ENCODE data around the gene PTGFRN. TPM values are rescaled to one million over a fixed set of nuclear protein-coding genes. Genes with fewer than 3 reads are reported as not detected.
"Not testable (repeated sequence)": the region's sequence is repeated elsewhere in the genome, so short reads cannot be mapped to it uniquely, and the experiment has no call there.

PTGFRN gene
- total RNA-seq, 1 experiment from 2014 or later, result 38.7 TPM

GRCh38 chr1:116972674-116973030 lies 62.9 kb downstream of the PTGFRN start:
- DNase-seq (ENCODE audit: low spot score), result no peak
- Mint-ChIP-seq H3K9me3 (peaks cover 42% of the 10 kb centered on the region), H3K4me3 (no peak overlapping the region), H3K36me3 (peaks cover 56% of the 10 kb centered on the region), H3K27me3 (ENCODE audit: low read depth) (no peaks in the 10 kb centered on the region), H3K27ac (no peak overlapping the region), H3K4me1 (peaks cover 9% of the 10 kb centered on the region)
- no peak for ATAC-seq
- POLR2A ChIA-PET, result no interaction called here
- no peak for TF ChIP-seq KAT7 (CRISPR knock-in tag; IDR thresholded peaks at IDR 0.05; ENCODE audit: borderline replicate concordance)
- TF ChIP-seq RELA (CRISPR knock-in tag; IDR thresholded peaks at IDR 0.05; ENCODE audit: borderline replicate concordance), result no peak
- no peak for TF ChIP-seq ERG (CRISPR knock-in tag; IDR thresholded peaks at IDR 0.05)
- no peak for TF ChIP-seq FOXK1 (CRISPR knock-in tag; IDR thresholded peaks at IDR 0.05)
- no peak for TF ChIP-seq RORB (CRISPR knock-in tag; IDR thresholded peaks at IDR 0.05)
- no peak for TF ChIP-seq NR3C1 (CRISPR knock-in tag; conservative IDR thresholded peaks at IDR 0.05; ENCODE audit: low read depth)
- TF ChIP-seq TCF7 (CRISPR knock-in tag; IDR thresholded peaks at IDR 0.05; ENCODE audit: low read depth), result no peak
- no peak for TF ChIP-seq ATF3 (CRISPR knock-in tag; conservative IDR thresholded peaks at IDR 0.05)
- TF ChIP-seq HMGA2 (CRISPR knock-in tag; IDR thresholded peaks at IDR 0.05), result no peak
- no peak for TF ChIP-seq EMX1 (CRISPR knock-in tag; IDR thresholded peaks at IDR 0.05)
- TF ChIP-seq ZNF281 (CRISPR knock-in tag; IDR thresholded peaks at IDR 0.05), result no peak
- TF ChIP-seq IRF1 (CRISPR knock-in tag; IDR thresholded peaks at IDR 0.05), result no peak
- no peak for TF ChIP-seq NR2C2 (CRISPR knock-in tag; IDR thresholded peaks at IDR 0.05)
- no peak for TF ChIP-seq SOX15 (CRISPR knock-in tag; IDR thresholded peaks at IDR 0.05)
- no peak for TF ChIP-seq CDX4 (CRISPR knock-in tag; IDR thresholded peaks at IDR 0.05; ENCODE audit: borderline replicate concordance)
- no peak for TF ChIP-seq JAZF1 (CRISPR knock-in tag; IDR thresholded peaks at IDR 0.05)
- no peak for TF ChIP-seq ZBTB43 (CRISPR knock-in tag; IDR thresholded peaks at IDR 0.05)
- CTCF ChIA-PET, result no interaction called here

GRCh38 chr1:116980309-116980708 lies 70.6 kb downstream of the PTGFRN start:
- ATAC-seq; POLR2A ChIA-PET; H3K4me3 Mint-ChIP-seq; CTCF ChIA-PET; DNase-seq (ENCODE audit: low spot score); H3K27ac Mint-ChIP-seq; H3K27me3 Mint-ChIP-seq (ENCODE audit: low read depth); H3K4me1 Mint-ChIP-seq: not testable (repeated sequence)
- peaks cover 39% of the 10 kb centered on the region for H3K36me3 Mint-ChIP-seq
- H3K9me3 Mint-ChIP-seq, result peaks cover 19% of the 10 kb centered on the region

All from WTC11 (cell line).